ENCODE data around the gene RASA2. TPM values are rescaled to one million over a fixed set of nuclear protein-coding genes. Genes with fewer than 3 reads are reported as not detected.
"Not testable (repeated sequence)": the region's sequence is repeated elsewhere in the genome, so short reads cannot be mapped to it uniquely, and the experiment has no call there.

Gene RASA2
- total RNA-seq, 2 donors from 2014 or later = 12.0 to 18.3 TPM

- Histone ChIP-seq H3K27me3 (no peaks in the 10 kb centered on the region), H3K4me1 (no peaks in the 10 kb centered on the region), H3K27ac (no peak overlapping the region), H3K4me3 (no peak overlapping the region), H3K9ac (ENCODE audit: low read depth in 2 of 2, low read length in 2 of 2) (no peak overlapping the region), H3K36me3 (no peaks in the 10 kb centered on the region), H3K9me3 (no peaks in the 10 kb centered on the region)
- no peak for DNase-seq
- no peak for TF ChIP-seq CTCF (IDR thresholded peaks at IDR 0.05)
- intact Hi-C loops (cut with DNase I) = no loop called here
Measured at GRCh38 chr3:141625506-141625905, 138.7 kb downstream of the RASA2 start.

GRCh38 chr3:141628334-141628733, 141.5 kb downstream of the RASA2 start:
- H3K9ac ChIP-seq (ENCODE audit: low read depth in 2 of 2, low read length in 2 of 2); H3K9me3 ChIP-seq; H3K4me1 ChIP-seq; H3K27ac ChIP-seq; intact Hi-C loops (cut with DNase I); H3K27me3 ChIP-seq; H3K4me3 ChIP-seq; DNase-seq; H3K36me3 ChIP-seq: not testable (repeated sequence)

- H3K27me3 ChIP-seq, H3K27ac ChIP-seq, DNase-seq: not testable (repeated sequence)
Measured at GRCh38 chr3:141628868-141629441, 142.1 kb downstream of the RASA2 start.

GRCh38 chr3:141629976-141630375, 143.1 kb downstream of the RASA2 start:
- DNase-seq = no peak
- intact Hi-C loops (cut with DNase I) = no loop called here
- H3K9ac ChIP-seq (ENCODE audit: low read depth in 2 of 2, low read length in 2 of 2) = no peak overlapping the region
- H3K27ac ChIP-seq = no peak overlapping the region
- no peak for TF ChIP-seq CTCF (IDR thresholded peaks at IDR 0.05)
- no peak overlapping the region for H3K4me3 ChIP-seq
- H3K9me3 ChIP-seq = no peaks in the 10 kb centered on the region
- H3K36me3 ChIP-seq = no peaks in the 10 kb centered on the region
- no peaks in the 10 kb centered on the region for H3K27me3 ChIP-seq
- H3K4me1 ChIP-seq = no peaks in the 10 kb centered on the region

More at GRCh38 chr3:141628868-141629441, 142.1 kb downstream of the RASA2 start:
- H3K36me3 ChIP-seq; intact Hi-C loops (cut with DNase I); H3K4me1 ChIP-seq; H3K9ac ChIP-seq (ENCODE audit: low read depth in 2 of 2, low read length in 2 of 2); H3K9me3 ChIP-seq; H3K4me3 ChIP-seq: not testable (repeated sequence)

- H3K4me3 ChIP-seq = no peak overlapping the region
- H3K4me1 ChIP-seq = no peaks in the 10 kb centered on the region
- no peak overlapping the region for H3K9ac ChIP-seq (ENCODE audit: low read depth in 2 of 2, low read length in 2 of 2)
- DNase-seq = no peak
- H3K27me3 ChIP-seq = no peaks in the 10 kb centered on the region
- TF ChIP-seq CTCF (IDR thresholded peaks at IDR 0.05) = no peak
- H3K27ac ChIP-seq = no peak overlapping the region
- no peaks in the 10 kb centered on the region for H3K9me3 ChIP-seq
- no peaks in the 10 kb centered on the region for H3K36me3 ChIP-seq
- intact Hi-C loops (cut with DNase I) = no loop called here
Measured at GRCh38 chr3:141632779-141633374, 146.1 kb downstream of the RASA2 start.

- no peak for TF ChIP-seq CTCF (IDR thresholded peaks at IDR 0.05)
- Histone ChIP-seq H3K27me3 (no peaks in the 10 kb centered on the region), H3K9me3 (no peaks in the 10 kb centered on the region), H3K36me3 (no peaks in the 10 kb centered on the region), H3K27ac (no peak overlapping the region), H3K9ac (ENCODE audit: low read depth in 2 of 2, low read length in 2 of 2) (no peak overlapping the region), H3K4me3 (no peak overlapping the region), H3K4me1 (no peaks in the 10 kb centered on the region)
- intact Hi-C loops (cut with DNase I) = loop anchor here (10.0 kb wide), 2 partner anchors 57 to 177 kb away; no protein-coding TSS in a partner anchor
- no peak for DNase-seq
Measured at GRCh38 chr3:141642215-141642614, 155.4 kb downstream of the RASA2 start.
